OCI-LY1 (cell line): ENCODE data around the gene FH.

Experiments used
- H2AFZ ChIP-seq: fragments of 200-600 bp; sonication (generic), shearing (Covaris generic); 2 replicates; pipeline ENCODE4 v1.6.0; 2014; ENCODE audit warnings: antibody characterized with exemption, mild to moderate bottlenecking, low read length
- H3F3A ChIP-seq: fragments of 200-600 bp; sonication (generic), shearing (Covaris generic); 2 replicates; pipeline ENCODE4 v1.6.0; 2014; ENCODE audit warnings: mild to moderate bottlenecking, antibody characterized with exemption, low read length, moderate library complexity; ENCODE audit not compliant: insufficient read depth
- H3K27ac ChIP-seq: fragments of 200-600 bp; sonication (generic); 2 replicates; pipeline ENCODE4 v1.5.1; 2014; ENCODE audit warnings: low read length, mixed run types, mild to moderate bottlenecking, low read depth; ENCODE audit not compliant: poor library complexity, severe bottlenecking
- H3K27me3 ChIP-seq: fragments of 200-600 bp; sonication (generic); 2 replicates; pipeline ENCODE4 v1.6.0; 2014; ENCODE audit warnings: antibody characterized with exemption, mild to moderate bottlenecking, low read length, moderate library complexity; ENCODE audit not compliant: insufficient read depth
- H3K36me3 ChIP-seq: fragments of 200-600 bp; sonication (generic); 2 replicates; pipeline ENCODE4 v1.6.1; 2014; ENCODE audit warnings: mild to moderate bottlenecking, antibody characterized with exemption, low read length, moderate library complexity, mixed read lengths; ENCODE audit not compliant: insufficient read depth
- H3K4me1 ChIP-seq: fragments of 200-600 bp; sonication (generic); 2 replicates; pipeline ENCODE4 v1.5.1; 2014; ENCODE audit warnings: mild to moderate bottlenecking, low read length, moderate library complexity; ENCODE audit not compliant: insufficient read depth, severe bottlenecking
- H3K4me2 ChIP-seq: fragments of 200-600 bp; sonication (generic), shearing (Covaris generic); 2 replicates; pipeline ENCODE4 v1.6.1; 2014; ENCODE audit warnings: low read length
- H3K4me3 ChIP-seq: fragments of 200-600 bp; sonication (generic); 2 replicates; pipeline ENCODE4 v1.5.1; 2014; ENCODE audit warnings: low read length, low read depth, mild to moderate bottlenecking, mixed read lengths; ENCODE audit not compliant: poor library complexity, severe bottlenecking
- H3K79me2 ChIP-seq: fragments of 200-600 bp; shearing (Covaris generic); 2 replicates; pipeline ENCODE4 v1.6.1; 2016; ENCODE audit warnings: mixed run types, low read length, mixed read lengths; ENCODE audit not compliant: insufficient read depth
- H3K9ac ChIP-seq: fragments of 200-600 bp; sonication (generic), shearing (Covaris generic); 2 replicates; pipeline ENCODE4 v1.6.1; 2014; ENCODE audit warnings: mild to moderate bottlenecking, low read length, mixed read lengths
- H3K9me2 ChIP-seq: fragments of 200-600 bp; sonication (generic), shearing (Covaris generic); 2 replicates; pipeline ENCODE4 v1.6.1; 2014; ENCODE audit warnings: low read depth, mild to moderate bottlenecking, low read length, mixed read lengths
- H3K9me3 ChIP-seq: fragments of 200-600 bp; shearing (Covaris generic); 2 replicates; pipeline ENCODE4 v1.6.1; 2014; ENCODE audit warnings: low read length, mixed read lengths
- H4K20me1 ChIP-seq: fragments of 200-600 bp; sonication (generic), shearing (Covaris generic); 2 replicates; pipeline ENCODE4 v1.6.0; 2016; ENCODE audit warnings: mild to moderate bottlenecking, low read length; ENCODE audit not compliant: insufficient read depth
- CTCF ChIP-seq: fragments of 200-600 bp; sonication (generic), shearing (Covaris generic); IDR thresholded peaks from 2 replicates; pipeline ENCODE4 v1.5.1; 2017; ENCODE audit warnings: mild to moderate bottlenecking, antibody characterized with exemption, low read length, moderate library complexity, mixed read lengths
- EZH2 ChIP-seq: fragments of 200-600 bp; sonication (generic), shearing (Covaris generic); IDR thresholded peaks from 2 replicates; pipeline ENCODE4 v1.8.0; 2017; ENCODE audit warnings: borderline replicate concordance, mixed run types, mild to moderate bottlenecking, antibody characterized with exemption, low read length, moderate library complexity, mixed read lengths

FH gene

GRCh38 chr1:241456743-241457142, 62.8 kb downstream of the FH start:
- Histone ChIP-seq H2AFZ (no peak overlapping the region), H3K27ac (no peak overlapping the region), H3K79me2 (no peaks in the 10 kb centered on the region), H3K4me1 (no peaks in the 10 kb centered on the region), H3K27me3 (no peaks in the 10 kb centered on the region), H3K36me3 (no peaks in the 10 kb centered on the region), H3K9me2 (no peaks in the 10 kb centered on the region), H3K9me3 (no peaks in the 10 kb centered on the region), H3F3A (no peaks in the 10 kb centered on the region), H4K20me1 (no peaks in the 10 kb centered on the region), H3K9ac (no peak overlapping the region), H3K4me3 (no peak overlapping the region), H3K4me2 (no peak overlapping the region)
- TF ChIP-seq EZH2 (no peak), CTCF (no peak)

DNA sequence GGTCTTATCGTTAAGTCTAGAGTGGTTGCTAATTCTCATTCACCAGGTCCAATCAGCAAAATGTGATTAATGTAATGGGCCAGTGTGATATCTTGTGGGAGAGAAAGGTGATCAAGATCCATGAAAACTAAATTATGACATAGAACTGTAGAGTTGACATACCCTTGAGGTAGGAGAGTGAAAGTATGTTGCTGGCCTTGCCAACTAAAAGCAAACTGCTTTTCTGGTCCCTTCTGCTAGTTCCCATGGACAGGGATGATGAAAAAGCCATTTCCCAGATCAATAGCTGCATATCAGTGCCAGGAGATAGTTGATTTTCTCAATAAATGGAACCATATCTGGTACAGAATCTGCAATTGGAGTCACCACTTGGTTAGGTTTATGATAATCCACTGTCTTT, 65.8 kb downstream of the FH start:
- TF ChIP-seq EZH2, result no peak
- TF ChIP-seq CTCF, result no peak
- Histone ChIP-seq H3K79me2 (no peaks in the 10 kb centered on the region), H3F3A (no peaks in the 10 kb centered on the region), H3K4me3 (no peak overlapping the region), H3K9me2 (no peaks in the 10 kb centered on the region), H4K20me1 (no peaks in the 10 kb centered on the region), H3K9ac (no peak overlapping the region), H3K4me2 (no peak overlapping the region), H3K9me3 (no peaks in the 10 kb centered on the region), H2AFZ (no peak overlapping the region), H3K27me3 (no peaks in the 10 kb centered on the region), H3K36me3 (no peaks in the 10 kb centered on the region), H3K4me1 (no peaks in the 10 kb centered on the region), H3K27ac (no peak overlapping the region)

DNA sequence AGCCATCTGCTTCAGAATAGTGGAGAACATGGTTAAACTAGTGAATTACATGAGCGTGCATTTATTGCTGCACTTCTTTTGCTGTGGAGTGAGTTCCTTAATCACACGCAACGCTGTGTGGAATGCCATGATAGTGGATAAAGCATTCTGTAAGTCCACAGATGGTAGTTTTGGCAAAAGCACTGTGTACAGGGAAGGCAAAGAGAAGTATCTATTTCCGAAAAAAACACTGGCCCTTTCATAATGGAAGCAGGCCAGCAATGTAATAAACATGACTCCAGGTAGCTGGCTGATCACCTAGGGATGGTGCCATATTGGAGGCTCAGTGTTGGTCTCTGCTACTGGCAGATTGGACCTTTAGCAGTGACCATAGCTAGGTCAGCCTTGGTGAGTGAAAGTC, 67.6 kb downstream of the FH start:
- Histone ChIP-seq H2AFZ (no peak overlapping the region), H3F3A (no peaks in the 10 kb centered on the region), H4K20me1 (no peaks in the 10 kb centered on the region), H3K36me3 (no peaks in the 10 kb centered on the region), H3K27ac (no peak overlapping the region), H3K79me2 (no peaks in the 10 kb centered on the region), H3K9ac (no peak overlapping the region), H3K4me3 (no peak overlapping the region), H3K4me2 (no peak overlapping the region), H3K4me1 (no peaks in the 10 kb centered on the region), H3K27me3 (no peaks in the 10 kb centered on the region), H3K9me3 (no peaks in the 10 kb centered on the region), H3K9me2 (no peaks in the 10 kb centered on the region)
- TF ChIP-seq EZH2, result no peak
- no peak for TF ChIP-seq CTCF
